Measurements from ENCODE around the gene SIK2.
"Not testable (repeated sequence)": the region's sequence is repeated elsewhere in the genome, so short reads cannot be mapped to it uniquely, and the experiment has no call there.

The SIK2 gene

DNA sequence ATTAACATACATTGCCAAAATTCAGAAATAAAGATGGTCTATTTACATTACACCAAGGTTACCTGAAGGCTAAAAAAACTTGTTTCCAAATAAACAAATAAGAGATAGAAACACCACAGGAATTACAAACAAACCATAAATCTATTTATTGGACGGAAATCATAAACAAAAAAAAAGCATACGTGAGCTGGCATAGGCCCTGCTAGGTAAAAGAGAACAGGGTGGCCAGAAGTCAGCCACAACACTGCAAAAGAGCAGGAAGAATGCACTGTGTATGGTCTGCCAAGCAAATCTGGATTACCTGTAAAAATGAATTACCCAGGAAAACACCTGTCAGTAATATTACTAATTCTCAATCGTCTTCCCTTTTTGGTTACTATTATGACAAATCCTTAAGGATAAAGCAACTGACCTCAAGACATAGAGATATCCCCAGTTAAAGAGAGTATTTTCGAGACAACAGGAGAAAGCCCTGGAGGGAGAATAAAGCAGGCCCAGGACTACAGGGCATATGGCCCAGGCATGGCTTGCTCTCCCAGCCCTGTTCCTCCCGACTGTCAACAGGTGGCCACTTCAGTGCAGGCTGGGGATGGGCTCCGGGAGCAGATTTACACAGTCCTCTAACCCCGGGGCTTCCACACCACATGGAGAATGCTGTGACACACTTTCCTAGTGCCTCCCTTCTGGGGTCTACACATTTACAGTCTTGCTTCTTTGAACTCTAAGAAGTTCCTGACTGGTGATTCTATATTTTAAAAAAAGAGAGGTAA is 146.0 kb downstream of the SIK2 start:
- no peak for DNase-seq (ENCODE audit: low read depth in 3 of 3, low spot score in 1 of 3)

DNA sequence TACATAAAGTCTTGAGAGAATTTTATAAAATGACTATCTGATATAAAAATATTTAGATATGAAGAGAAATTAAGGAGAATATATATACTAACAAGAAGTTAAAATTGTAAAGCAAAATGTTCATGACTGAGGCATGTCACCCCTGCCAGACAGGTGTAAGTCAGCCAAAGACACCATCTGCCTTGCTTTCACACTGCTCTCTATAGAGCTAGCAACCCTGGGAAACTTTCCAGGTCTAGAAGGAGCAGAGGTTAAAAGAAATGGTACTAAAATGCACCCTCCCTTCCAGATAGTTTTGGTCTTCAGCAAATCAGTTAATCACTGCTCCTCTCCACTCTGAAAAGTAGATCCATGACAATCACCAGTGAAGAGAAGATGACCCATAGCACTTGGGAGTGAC is 147.4 kb downstream of the SIK2 start:
- DNase-seq (ENCODE audit: low read depth in 3 of 3, low spot score in 1 of 3) = no peak

DNA sequence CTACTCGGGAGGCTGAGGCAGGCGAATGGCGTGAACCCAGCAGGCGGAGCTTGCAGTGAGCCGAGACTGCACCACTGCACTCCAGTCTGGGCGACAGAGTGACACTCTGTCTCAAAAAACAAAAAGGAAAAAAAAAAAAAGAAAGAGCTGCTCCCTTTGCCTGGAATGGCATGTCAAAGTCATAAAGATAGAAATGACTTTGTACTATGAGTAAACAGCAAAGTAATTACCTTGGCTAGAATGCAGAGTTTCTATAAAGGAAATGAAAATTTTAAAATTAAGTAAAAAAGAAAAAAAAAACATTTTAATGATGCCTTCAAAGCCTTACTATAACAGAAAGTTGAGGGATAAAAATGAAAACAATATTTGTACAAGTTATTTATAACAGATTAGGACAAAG is 153.8 kb downstream of the SIK2 start:
- no peak for DNase-seq (ENCODE audit: low read depth in 3 of 3, low spot score in 1 of 3)

DNA sequence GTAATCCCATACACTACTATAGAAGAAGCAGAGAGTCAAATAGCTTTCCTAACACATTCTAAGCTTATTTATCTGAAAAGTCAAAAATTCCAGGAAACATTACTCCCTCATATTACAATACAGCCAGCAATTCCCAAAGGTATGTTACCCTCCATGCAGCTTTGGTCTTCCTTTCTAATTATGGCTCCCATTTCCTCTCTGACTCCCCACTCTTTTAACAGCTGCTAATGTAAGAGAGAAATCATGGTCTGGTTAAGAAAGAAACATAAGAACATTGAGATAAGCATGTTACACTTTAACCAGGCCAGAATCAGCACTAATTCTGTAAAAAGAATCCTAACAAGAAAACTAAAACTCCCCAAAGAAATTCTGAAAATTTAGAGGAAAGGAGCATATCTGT is 157.1 kb downstream of the SIK2 start:
- DNase-seq (ENCODE audit: low read depth in 3 of 3, low spot score in 1 of 3) = no peak

GRCh38 chr11:111759778-111760407 is 157.6 kb downstream of the SIK2 start:
- DNase-seq (ENCODE audit: low read depth in 3 of 3, low spot score in 1 of 3) = no peak

DNA sequence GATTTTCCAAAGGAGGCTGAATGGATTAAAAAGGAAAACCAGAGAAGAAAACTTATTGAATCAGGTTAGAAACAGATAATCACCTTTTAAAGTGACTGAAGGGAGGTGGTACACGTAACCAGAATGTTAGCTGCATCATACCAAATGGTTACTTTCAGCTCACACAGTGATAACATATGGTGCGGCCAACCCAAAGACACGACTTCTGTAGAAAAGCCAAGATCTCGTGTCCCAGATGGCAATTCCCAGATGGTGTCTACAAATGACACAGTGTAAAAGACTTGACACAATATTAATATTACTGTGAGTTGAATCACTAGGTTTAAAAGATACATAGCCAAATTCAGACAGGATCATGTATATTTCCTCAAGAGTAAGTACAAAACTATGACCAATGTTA is 158.8 kb downstream of the SIK2 start:
- no peak for DNase-seq (ENCODE audit: low read depth in 3 of 3, low spot score in 1 of 3)

GRCh38 chr11:111762526-111762925 is 160.3 kb downstream of the SIK2 start:
- no peak for DNase-seq (ENCODE audit: low read depth in 3 of 3, low spot score in 1 of 3)

- no peak for DNase-seq (ENCODE audit: low read depth in 3 of 3, low spot score in 1 of 3)
Measured at GRCh38 chr11:111762981-111763643, 160.9 kb downstream of the SIK2 start.

- no peak for DNase-seq (ENCODE audit: low read depth in 3 of 3, low spot score in 1 of 3)
Measured at GRCh38 chr11:111764621-111765020, 162.4 kb downstream of the SIK2 start.

DNA sequence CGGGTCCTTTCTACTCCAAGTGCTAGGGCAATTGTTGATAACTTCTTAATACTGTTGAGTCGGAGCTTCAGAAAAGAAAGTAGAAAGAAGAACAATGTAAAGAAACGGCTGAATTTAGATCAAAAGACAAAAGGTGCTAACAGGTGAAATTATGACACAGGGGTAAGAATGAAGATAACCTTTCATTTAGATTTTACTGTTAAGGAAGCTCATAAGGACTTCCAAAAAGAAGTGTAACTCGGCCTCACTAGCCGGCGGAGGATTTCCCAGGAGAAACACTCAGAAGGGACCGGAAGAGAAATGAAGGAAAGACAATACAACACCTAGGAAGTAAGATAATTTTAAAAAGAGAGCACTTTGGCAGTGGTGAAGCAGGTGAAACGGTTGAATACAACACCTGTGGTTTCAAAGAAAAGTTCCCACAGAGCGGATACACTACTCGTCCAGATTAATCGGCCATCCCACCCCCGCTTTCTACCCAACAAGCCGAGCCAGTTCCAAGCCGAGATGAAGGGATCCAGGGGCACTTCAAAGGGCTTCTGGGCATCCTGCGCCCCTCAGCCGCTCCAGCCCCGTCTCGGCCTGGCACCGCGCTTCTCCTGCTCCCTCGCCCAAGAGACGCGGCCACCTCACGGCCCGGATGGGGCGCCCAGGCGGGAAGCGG is 163.2 kb downstream of the SIK2 start:
- DNase-seq (ENCODE audit: low read depth in 3 of 3, low spot score in 1 of 3) = no peak

DNA sequence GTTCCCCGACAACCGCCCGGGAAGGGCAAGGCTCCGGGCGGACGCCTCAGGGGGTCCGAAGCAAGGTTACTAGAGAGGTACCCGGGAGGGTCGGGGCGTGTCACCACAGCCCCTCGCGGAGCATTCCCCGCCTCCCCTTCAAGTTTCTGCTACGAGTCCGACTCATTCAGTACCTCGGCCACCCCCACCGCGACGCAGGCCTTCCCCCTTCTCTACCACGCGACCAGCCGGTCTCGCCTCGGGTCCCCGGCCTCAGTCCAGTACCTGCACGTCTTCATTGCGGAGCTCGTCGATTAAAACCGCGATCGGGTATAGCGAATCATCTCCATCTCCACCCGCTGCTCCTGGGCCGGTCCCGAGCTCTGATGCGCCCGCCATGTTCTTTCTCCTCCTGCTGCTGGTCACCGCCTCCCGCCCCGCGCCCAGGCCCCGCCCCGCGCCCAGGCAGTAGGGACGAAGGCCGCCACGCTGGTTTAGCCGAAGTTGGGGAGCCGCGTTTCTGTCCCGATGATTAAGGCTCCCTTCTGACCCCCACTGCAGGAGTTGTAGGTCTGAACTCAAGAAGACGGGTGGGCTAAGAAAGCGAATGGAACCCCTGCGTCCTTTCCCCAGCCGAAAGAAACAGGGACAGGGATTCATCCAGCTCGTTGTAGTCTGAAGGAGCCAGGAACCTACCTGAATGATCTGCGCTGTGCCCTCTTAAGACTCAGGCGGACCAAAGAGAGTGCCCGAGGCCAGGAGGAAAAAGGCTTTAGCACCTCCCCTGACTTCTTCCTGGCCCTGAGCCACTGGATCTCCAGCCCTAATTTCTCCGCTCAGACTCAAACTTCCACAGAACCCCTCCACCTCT is 164.0 kb downstream of the SIK2 start, which contains the start of gene PPP2R1B:
PPP2R1B (minus strand) TSS at position 406 of the 850 bp plus-strand sequence; CDS start at position 378, 28 bp downstream.
- DNase-seq (ENCODE audit: low read depth in 3 of 3, low spot score in 1 of 3) = peak; percentile 26 to 63 (median 39)

DNA sequence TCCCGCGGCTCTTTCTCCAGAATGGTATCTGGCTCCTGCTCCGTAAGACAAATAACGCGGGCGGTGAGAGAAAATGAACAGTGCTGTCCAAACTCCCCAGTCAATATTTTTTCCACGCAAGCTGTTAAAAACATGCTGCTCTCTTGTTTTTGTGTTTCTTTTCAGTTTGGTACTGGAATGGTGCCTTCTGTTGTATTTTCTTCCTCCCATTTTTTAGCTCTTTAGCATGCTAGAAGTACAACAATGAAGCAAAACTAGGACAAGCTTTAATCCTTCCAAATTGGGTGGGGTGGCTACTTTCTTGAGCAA is 164.5 kb downstream of the SIK2 start:
- no peak for DNase-seq (ENCODE audit: low read depth in 3 of 3, low spot score in 1 of 3)

- no peak for DNase-seq (ENCODE audit: low read depth in 3 of 3, low spot score in 1 of 3)
Measured at GRCh38 chr11:111770581-111771134, 168.4 kb downstream of the SIK2 start.

- DNase-seq (ENCODE audit: low read depth in 3 of 3, low spot score in 1 of 3) = not testable (repeated sequence)
Measured at GRCh38 chr11:111771205-111771604, 169.0 kb downstream of the SIK2 start.

- DNase-seq (ENCODE audit: low read depth in 3 of 3, low spot score in 1 of 3) = no peak
Measured at GRCh38 chr11:111772535-111772934, 170.3 kb downstream of the SIK2 start.

- DNase-seq (ENCODE audit: low read depth in 3 of 3, low spot score in 1 of 3) = no peak
Measured at GRCh38 chr11:111774955-111775710, 172.9 kb downstream of the SIK2 start.

- no peak for DNase-seq (ENCODE audit: low read depth in 3 of 3, low spot score in 1 of 3)
Measured at GRCh38 chr11:111776398-111777093, 174.3 kb downstream of the SIK2 start.

- no peak for DNase-seq (ENCODE audit: low read depth in 3 of 3, low spot score in 1 of 3)
Measured at GRCh38 chr11:111777094-111778046, 175.1 kb downstream of the SIK2 start.

Measured in stimulated activated CD4-positive, alpha-beta T cell treated with anti-CD3 and anti-CD28 coated beads, TNF-alpha, amount 100 ng/mL, for 1 hour (primary cell).